ENCODE results near the gene SYNE1.
"Not testable (repeated sequence)": the region's sequence is repeated elsewhere in the genome, so short reads cannot be mapped to it uniquely, and the experiment has no call there.

Gene SYNE1

DNA sequence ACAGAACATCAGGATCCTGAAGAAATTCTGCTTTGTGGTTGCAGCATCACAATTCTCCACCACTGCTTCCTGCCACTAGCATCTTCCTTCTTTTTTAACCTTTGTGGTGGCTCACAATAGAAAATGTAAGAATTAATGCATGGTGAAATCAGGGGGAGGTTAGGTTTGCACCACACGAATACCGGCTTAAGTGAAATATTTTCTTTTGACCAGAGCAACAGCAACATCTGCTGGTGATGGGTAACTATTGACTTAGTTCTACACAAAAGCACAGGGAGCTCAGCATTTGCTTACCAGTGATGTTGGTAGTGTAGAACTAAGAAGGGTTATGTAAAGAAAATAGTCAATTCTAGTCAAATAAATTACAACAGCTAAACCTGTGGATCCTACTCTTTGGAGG is 280.5 kb downstream of the SYNE1 start:
- DNase-seq, result no peak

DNA sequence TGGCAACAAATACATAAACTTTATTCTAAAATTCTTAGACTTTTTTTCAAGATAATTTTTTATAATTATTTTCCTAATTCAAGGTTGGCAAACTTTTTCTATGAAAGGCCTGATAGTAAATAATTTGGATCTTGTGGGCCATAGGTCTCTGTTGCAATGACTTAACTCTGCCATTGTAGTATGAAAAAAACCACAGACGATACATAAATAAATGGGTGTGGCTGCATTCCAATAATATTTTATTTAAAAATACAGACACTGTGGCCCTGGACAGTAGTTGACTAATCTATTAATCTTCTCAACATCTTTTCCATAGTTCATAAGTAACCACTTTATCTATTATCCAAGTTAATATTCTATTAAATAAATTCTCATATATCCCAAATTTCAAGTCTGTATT is 281.1 kb downstream of the SYNE1 start:
- no peak for DNase-seq

GRCh38 chr6:152355166-152355565 is 282.0 kb downstream of the SYNE1 start:
- DNase-seq, result no peak

GRCh38 chr6:152353440-152353839 is 283.7 kb downstream of the SYNE1 start:
- no peak for DNase-seq

DNA sequence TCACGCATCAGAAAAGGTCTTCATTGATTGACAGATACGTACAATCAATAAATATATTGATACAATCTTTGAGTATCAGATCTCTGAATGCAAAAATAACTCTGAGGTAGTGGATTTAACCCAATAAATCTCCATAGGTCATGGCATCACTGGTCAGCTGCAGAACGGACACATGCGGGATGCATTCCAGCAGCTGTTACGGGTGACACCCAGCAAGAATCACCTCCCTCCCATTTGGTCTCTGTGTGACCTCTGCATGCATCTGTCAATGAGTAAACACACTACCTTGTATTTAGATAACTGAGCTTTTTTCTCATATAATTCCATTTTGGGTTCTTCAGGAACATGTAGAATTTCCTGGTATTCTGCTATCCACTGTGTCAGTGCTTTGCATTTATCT is 285.4 kb downstream of the SYNE1 start:
- DNase-seq, result no peak

GRCh38 chr6:152351110-152351509 is 286.1 kb downstream of the SYNE1 start:
- no peak for DNase-seq

GRCh38 chr6:152348116-152348515 is 289.0 kb downstream of the SYNE1 start:
- no peak for DNase-seq

DNA sequence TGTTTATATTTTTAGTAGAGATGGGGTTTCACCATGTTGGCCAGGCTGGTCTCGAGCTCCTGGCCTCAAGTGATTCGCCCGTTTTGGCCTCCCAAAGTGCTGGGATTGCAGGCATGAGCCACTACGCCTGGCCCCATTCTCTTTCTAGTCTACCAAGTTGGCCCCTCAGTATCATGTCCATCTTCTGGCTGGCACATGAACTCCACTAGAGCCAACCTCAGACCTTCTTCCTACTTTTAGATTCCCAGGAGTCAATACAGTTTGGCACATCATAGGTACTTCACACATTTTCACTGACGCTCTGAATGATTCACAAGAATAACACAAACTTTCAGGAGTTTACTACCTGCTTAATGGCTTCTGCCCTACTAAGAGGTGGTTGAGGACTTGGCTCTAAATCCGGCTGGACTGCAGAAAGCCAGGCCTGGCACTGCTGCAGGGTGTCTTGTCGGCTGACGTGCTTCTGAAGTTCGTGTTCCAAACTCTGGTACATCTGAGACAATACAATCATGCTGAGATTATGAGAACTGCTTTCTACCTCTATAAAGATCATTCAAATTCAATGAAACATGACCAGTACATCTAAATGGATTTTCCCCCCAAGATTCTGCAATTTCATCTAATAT is 293.3 kb downstream of the SYNE1 start:
- no peak for DNase-seq

DNA sequence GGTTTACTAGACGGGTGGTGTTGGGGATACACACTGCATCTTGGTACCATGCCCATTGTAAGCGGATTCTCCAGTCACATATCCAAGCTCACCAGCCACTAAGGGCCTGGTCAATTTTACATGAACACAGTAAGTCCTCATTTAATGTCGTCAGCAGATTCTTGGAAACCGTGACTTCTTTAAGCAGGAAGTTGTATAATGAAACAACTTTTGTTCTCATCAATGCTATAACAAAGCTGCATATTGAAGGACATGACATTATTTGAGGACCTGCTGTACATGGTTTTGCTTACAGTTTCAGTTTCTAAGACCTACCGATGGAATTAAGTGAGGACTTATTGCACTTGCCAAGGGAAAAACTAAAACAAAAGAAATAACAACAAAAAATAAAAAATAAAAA is 295.6 kb downstream of the SYNE1 start:
- DNase-seq, result no peak

GRCh38 chr6:152338335-152339125 is 298.6 kb downstream of the SYNE1 start:
- no peak for DNase-seq

- no peak for DNase-seq
These were observed 302.6 kb downstream of the SYNE1 start for GRCh38 chr6:152334555-152334954.

DNA sequence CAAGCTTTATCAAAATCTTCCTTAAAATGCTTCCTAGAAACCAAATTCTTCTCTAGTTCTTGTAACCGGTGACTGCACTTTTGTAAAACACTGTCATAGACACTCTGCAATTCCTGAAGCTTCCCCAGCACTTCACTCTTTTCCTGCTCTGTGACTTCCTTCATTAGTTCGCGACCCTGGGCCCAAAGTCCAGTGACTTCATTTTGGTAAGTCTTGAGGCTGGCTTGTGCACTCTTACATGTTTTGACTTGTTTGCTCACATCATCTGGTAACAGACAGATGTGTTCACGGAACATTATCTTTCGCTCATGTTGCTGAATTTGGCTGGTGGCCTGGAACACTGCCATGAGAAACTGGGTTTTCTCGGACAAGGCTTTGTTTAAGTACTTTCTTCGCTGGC is 306.2 kb downstream of the SYNE1 start:
- no peak for DNase-seq

GRCh38 chr6:152329638-152330448 is 307.3 kb downstream of the SYNE1 start:
- DNase-seq, result no peak

DNA sequence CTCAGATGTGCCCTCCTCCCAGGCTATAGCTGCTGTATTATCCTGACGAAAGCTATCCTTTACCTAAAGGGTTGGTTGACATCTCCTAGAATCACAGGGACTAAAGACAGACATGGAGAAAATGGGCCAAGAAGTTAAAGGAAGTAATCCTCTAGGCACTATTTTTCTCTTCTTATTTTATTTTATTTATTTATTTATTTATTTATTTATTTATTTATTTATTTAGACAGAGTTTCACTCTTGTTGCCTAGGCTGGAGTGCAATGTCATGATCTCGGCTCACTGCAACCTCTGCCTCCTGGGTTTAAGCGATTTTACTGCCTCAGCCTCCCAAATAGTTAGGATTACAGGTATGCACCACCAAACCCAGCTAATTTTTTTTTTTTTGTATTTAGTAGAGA is 309.0 kb downstream of the SYNE1 start:
- DNase-seq, result not testable (repeated sequence)

DNA sequence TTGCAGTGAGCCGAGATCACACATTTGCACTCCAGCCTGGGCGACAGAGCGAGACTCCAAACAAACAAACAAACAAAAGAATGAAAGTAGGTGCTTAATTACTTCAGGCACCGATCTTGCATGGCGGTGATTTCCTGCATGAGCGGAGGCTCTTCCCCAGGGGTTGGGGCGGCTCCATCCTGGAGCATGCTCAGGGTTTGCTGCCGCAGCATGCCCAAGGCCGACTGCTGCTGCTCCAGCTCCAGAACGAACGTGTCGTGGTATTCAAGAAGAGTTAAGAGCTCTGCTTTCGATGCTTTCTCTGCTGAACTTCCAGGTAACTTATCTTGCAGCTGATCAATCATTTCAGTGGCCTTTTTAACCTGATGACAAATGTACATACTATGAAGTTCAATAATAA is 313.8 kb downstream of the SYNE1 start:
- DNase-seq, result no peak

DNA sequence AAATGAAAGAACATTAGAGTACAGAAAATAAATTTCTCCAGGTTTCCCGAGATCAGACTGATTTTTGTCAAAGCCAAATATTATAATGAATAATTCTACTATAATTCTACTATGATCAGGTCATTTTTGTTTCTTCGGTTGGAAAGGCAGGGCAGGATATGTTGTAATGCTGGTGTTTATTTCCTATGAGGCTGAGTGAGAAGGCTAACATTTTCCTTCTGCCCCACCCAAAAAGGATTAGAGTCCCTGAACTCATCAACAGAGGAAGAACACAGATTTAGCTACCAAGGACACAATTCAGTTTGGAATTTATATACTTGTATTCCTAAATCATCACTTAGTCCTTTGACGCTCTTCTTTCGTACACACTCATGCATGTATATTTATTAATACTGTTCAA is 318.9 kb downstream of the SYNE1 start:
- DNase-seq, result no peak

- DNase-seq, result no peak
These were observed 321.1 kb downstream of the SYNE1 start for GRCh38 chr6:152316024-152316423.

GRCh38 chr6:152314483-152314832 is 322.7 kb downstream of the SYNE1 start:
- DNase-seq, result no peak

- DNase-seq, result no peak
These were observed 323.4 kb downstream of the SYNE1 start for GRCh38 chr6:152313542-152314482.

DNA sequence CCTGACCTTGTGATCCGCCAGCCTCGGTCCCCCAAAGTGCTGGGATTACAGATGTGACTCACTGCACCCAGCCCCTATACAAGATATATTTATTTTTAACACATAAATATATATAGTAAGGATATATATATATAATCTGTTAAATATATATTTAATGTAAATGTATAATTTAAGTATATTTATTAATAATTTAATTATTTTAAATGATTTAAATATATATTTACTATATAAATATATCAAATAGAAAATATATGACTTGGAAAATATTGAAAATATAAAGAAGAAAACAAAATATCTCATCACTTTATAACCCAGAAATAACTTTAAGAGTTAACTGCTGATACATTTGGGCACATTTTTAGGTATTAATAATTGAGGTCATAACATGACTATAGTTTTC is 324.7 kb downstream of the SYNE1 start:
- DNase-seq, result no peak

DNA sequence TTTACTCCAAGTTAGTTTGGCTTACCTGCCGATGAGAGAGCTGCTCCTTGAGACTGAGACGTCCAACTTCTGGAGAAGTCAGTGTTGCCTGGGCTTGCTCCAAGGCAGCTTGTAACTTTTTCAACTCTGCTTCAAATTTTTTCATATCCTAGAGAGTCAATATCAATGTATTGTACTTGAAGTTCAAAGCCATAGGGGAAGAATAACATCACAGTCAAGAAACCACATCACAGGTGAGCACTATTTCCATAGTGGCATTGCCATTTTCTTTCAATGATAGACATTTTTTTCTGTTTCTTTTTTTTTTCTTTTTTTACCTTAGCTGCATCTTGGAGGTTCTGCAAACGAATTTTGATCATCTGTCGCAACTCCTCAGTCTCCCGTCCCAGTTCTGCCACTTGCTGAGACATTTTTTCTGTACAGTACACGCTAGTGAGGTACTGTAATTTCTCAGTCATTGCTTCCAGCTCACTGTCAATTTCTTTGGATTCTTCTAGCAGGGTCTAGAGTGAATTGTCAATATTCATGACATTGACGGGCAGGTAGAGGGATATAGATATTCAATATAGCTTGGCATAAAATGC is 326.7 kb downstream of the SYNE1 start:
- DNase-seq, result no peak

GRCh38 chr6:152309648-152310047 is 327.5 kb downstream of the SYNE1 start:
- no peak for DNase-seq
